Naive B cell (primary cell): ENCODE data around the gene CD164. TPM values are rescaled to one million over a fixed set of nuclear protein-coding genes. Genes with fewer than 3 reads are reported as not detected.
"Not testable (repeated sequence)": the region's sequence is repeated elsewhere in the genome, so short reads cannot be mapped to it uniquely, and the experiment has no call there.

Source experiments
- ATAC-seq, 2 donors: fragments of 150-1000 bp; cut with Tn5 transposase; 2 replicates each; pipeline ENCODE4 v1.10.0; 2021; ENCODE audit warnings: low read depth in 2 of 2, mild to moderate bottlenecking in 2 of 2, moderate library complexity in 2 of 2
- DNase-seq: peaks from one replicate; pipeline ENCODE4 v3.0.0; 2022
- H3K27ac Mint-ChIP-seq, 6 donors: one replicate each; pipeline ENCODE4 v1.8.0; 2020 to 2022; ENCODE audit warnings: mild to moderate bottlenecking in 6 of 6, mixed read lengths in 6 of 6, moderate library complexity in 5 of 6, inconsistent platforms in 2 of 6
- H3K27me3 Mint-ChIP-seq, 3 donors: one replicate each; pipeline ENCODE4 v1.8.0; 2021 to 2022; ENCODE audit warnings: mixed read lengths in 3 of 3, mild to moderate bottlenecking in 1 of 3
- H3K36me3 Mint-ChIP-seq, 2 donors: one replicate each; pipeline ENCODE4 v1.8.0; 2020 to 2022; ENCODE audit warnings: mixed read lengths in 2 of 2, inconsistent platforms in 1 of 2, mild to moderate bottlenecking in 1 of 2
- H3K4me1 Mint-ChIP-seq, 3 donors: one replicate each; pipeline ENCODE4 v1.8.0; 2020 to 2022; ENCODE audit warnings: mixed read lengths in 3 of 3, inconsistent platforms in 1 of 3, mild to moderate bottlenecking in 1 of 3, moderate library complexity in 1 of 3
- H3K4me3 Mint-ChIP-seq, 8 donors: one replicate each; pipeline ENCODE4 v1.8.0; 2020 to 2022; ENCODE audit warnings: mild to moderate bottlenecking in 8 of 8, mixed read lengths in 8 of 8, moderate library complexity in 8 of 8, inconsistent platforms in 2 of 8
- H3K9me3 Mint-ChIP-seq, 7 donors: one replicate each; pipeline ENCODE4 v1.8.0; 2020 to 2022; ENCODE audit warnings: mixed read lengths in 7 of 7, mild to moderate bottlenecking in 5 of 7, inconsistent platforms in 2 of 7, moderate library complexity in 1 of 7
- polyA plus RNA-seq, 6 donors: library from polyadenylated mRNA; unstranded; fragments of 300-500 nt; fragmentation: Illumina TruSeq; gene quantifications; one replicate each; pipeline ENCODE4 v1.2.3, GENCODE V29; 2021; ENCODE audit warnings: low read depth in 6 of 6

CD164 gene
- polyA plus RNA-seq, 6 donors from 2014 or later, result 215 to 341 (median 245) TPM

DNA sequence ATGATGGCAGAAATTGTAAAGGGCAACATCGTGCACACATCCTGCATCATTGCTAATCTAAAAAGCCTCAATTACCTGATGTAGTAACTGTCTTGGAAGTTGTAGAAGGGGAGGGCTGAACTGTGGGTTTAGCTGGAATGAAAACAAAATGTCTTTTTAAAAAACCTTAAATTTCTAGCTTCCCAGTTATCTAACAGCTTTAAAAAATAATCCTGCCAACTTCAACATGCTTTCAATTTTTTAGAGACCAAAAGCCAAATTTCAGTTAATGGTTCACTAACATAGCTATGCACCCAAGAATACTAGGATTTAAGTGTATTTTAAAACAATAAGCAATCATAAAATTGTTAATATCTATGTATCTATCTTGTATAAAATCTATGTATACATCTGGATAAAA, 11.9 kb downstream of the CD164 start:
- peaks cover 31 to 37% (median 36%) of the 10 kb centered on the region in 3 donors for H3K4me1 Mint-ChIP-seq

GRCh38 chr6:109369728-109370127, 12.5 kb downstream of the CD164 start:
- Mint-ChIP-seq H3K4me1 (peaks cover 29 to 32% (median 31%) of the 10 kb centered on the region in 3 donors), H3K9me3 (peaks cover 0 to 4% (median 0%) of the 10 kb centered on the region in 7 donors), H3K27me3 (no peaks in the 10 kb centered on the region), H3K4me3 (no peak overlapping the region), H3K36me3 (peaks cover 20 to 37% of the 10 kb centered on the region in 2 donors), H3K27ac (peak overlapping the region in 2 of 6 donors; percentile 36 to 47)
- DNase-seq (no peak), ATAC-seq (no peak)

More for the DNA sequence above, 11.9 kb downstream of the CD164 start:
- Mint-ChIP-seq H3K4me3 (no peak overlapping the region), H3K36me3 (peaks cover 24 to 34% of the 10 kb centered on the region in 2 donors), H3K27me3 (no peaks in the 10 kb centered on the region), H3K9me3 (no peaks in the 10 kb centered on the region), H3K27ac (peak overlapping the region in 1 of 6 donors; percentile 47)
- ATAC-seq (no peak), DNase-seq (no peak)

GRCh38 chr6:109364382-109365078, 17.7 kb downstream of the CD164 start:
- H3K27me3 Mint-ChIP-seq, DNase-seq, H3K9me3 Mint-ChIP-seq, ATAC-seq, H3K4me3 Mint-ChIP-seq: not testable (repeated sequence)
- H3K36me3 Mint-ChIP-seq, result peaks cover 9 to 48% of the 10 kb centered on the region in 2 donors
- peaks cover 9 to 25% (median 13%) of the 10 kb centered on the region in 3 donors for H3K4me1 Mint-ChIP-seq
- H3K27ac Mint-ChIP-seq, result peak overlapping the region in 2 of 6 donors; percentile 28 to 31

- H3K4me3 Mint-ChIP-seq, result peak overlapping the region in 2 of 8 donors; percentile 22 to 54
- no peaks in the 10 kb centered on the region for H3K27me3 Mint-ChIP-seq
- peak overlapping the region in 1 of 6 donors; percentile 84 for H3K27ac Mint-ChIP-seq
- peaks cover 9 to 48% of the 10 kb centered on the region in 2 donors for H3K36me3 Mint-ChIP-seq
- peaks cover 9 to 27% (median 13%) of the 10 kb centered on the region in 3 donors for H3K4me1 Mint-ChIP-seq
- peaks cover 0 to 7% (median 0%) of the 10 kb centered on the region in 7 donors for H3K9me3 Mint-ChIP-seq
- ATAC-seq (no peak), DNase-seq (no peak)
Observed at GRCh38 chr6:109363753-109364152, 18.5 kb downstream of the CD164 start.

- no peak for ATAC-seq
- peaks cover 15 to 57% of the 10 kb centered on the region in 2 donors for H3K36me3 Mint-ChIP-seq
- no peak overlapping the region for H3K4me3 Mint-ChIP-seq
Observed at GRCh38 chr6:109362102-109362884, 20.0 kb downstream of the CD164 start.

GRCh38 chr6:109360791-109361190, 21.5 kb downstream of the CD164 start:
- Mint-ChIP-seq H3K27ac (peak overlapping the region in 1 of 6 donors; percentile 39), H3K4me3 (no peak overlapping the region), H3K27me3 (no peaks in the 10 kb centered on the region), H3K4me1 (peaks cover 13 to 33% (median 13%) of the 10 kb centered on the region in 3 donors), H3K9me3 (peaks cover 0 to 10% (median 2%) of the 10 kb centered on the region in 7 donors), H3K36me3 (peaks cover 15 to 51% of the 10 kb centered on the region in 2 donors)
- ATAC-seq, result no peak
- DNase-seq, result no peak

More at GRCh38 chr6:109362102-109362884, 20.0 kb downstream of the CD164 start:
- peaks cover 13 to 33% (median 13%) of the 10 kb centered on the region in 3 donors for H3K4me1 Mint-ChIP-seq
- H3K27me3 Mint-ChIP-seq, result no peaks in the 10 kb centered on the region
- peaks cover 0 to 7% (median 0%) of the 10 kb centered on the region in 7 donors for H3K9me3 Mint-ChIP-seq
- H3K27ac Mint-ChIP-seq, result peak overlapping the region in 2 of 6 donors; percentile 35 to 57
- DNase-seq, result no peak

DNA sequence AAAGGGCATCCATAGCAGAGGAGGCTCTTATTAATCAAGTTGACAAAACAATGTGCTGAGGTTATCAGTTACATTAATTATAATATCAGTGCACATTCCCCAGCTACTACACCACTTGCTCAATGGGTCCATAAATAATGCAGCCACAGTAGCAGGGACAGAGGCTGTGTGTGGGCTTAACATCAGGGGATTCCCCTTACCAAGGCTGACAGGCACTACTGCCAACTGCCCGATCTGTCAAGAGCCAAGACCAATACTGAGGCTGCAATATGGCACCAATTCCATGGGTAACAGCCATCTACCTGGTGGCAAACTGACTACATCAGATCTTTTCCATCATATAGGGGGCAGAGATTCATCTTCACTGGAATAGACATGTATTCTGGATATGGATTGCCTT, 22.0 kb downstream of the CD164 start:
- DNase-seq, result no peak
- Mint-ChIP-seq H3K4me1 (peaks cover 13 to 33% (median 13%) of the 10 kb centered on the region in 3 donors), H3K27me3 (no peaks in the 10 kb centered on the region), H3K36me3 (peaks cover 15 to 51% of the 10 kb centered on the region in 2 donors), H3K4me3 (no peak overlapping the region), H3K27ac (peak overlapping the region in 3 of 6 donors; percentile 20 to 81 (median 75)), H3K9me3 (peaks cover 0 to 10% (median 2%) of the 10 kb centered on the region in 7 donors)
- no peak for ATAC-seq

DNA sequence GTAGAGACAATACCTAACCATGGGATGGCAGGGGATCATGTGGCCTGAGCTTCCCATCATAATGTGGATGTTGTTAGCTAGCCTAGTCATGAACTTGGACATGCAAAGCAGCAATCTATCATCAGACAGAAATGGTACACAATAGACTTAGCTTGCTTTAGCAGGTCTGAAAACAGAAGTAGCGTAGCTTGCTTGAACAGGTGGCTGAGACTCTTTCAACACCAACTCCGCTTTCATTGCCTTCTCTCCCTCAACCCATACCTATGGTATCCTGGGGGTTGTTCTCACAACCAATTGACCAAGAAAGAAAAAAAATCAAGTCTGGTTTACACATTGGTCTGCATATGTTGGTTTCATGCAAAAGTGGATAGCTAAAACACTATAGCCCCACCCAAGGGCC, 23.0 kb downstream of the CD164 start:
- H3K27ac Mint-ChIP-seq, result peak overlapping the region in 2 of 6 donors; percentile 30 to 69
- H3K4me1 Mint-ChIP-seq, result peaks cover 12 to 33% (median 13%) of the 10 kb centered on the region in 3 donors
- H3K36me3 Mint-ChIP-seq, result peaks cover 15 to 43% of the 10 kb centered on the region in 2 donors

GRCh38 chr6:109358204-109358603, 24.1 kb downstream of the CD164 start:
- Mint-ChIP-seq H3K4me1 (peaks cover 12 to 25% (median 13%) of the 10 kb centered on the region in 3 donors), H3K9me3 (peaks cover 0 to 7% (median 0%) of the 10 kb centered on the region in 7 donors), H3K4me3 (no peak overlapping the region), H3K27me3 (no peaks in the 10 kb centered on the region), H3K36me3 (peaks cover 15 to 35% of the 10 kb centered on the region in 2 donors), H3K27ac (peak overlapping the region in 1 of 6 donors; percentile 18)
- DNase-seq, result no peak
- no peak for ATAC-seq

More for the DNA sequence above, 23.0 kb downstream of the CD164 start:
- Mint-ChIP-seq H3K4me3 (no peak overlapping the region), H3K9me3 (peaks cover 0 to 7% (median 0%) of the 10 kb centered on the region in 7 donors), H3K27me3 (no peaks in the 10 kb centered on the region)
- ATAC-seq (no peak), DNase-seq (no peak)

GRCh38 chr6:109356237-109356636, 26.0 kb downstream of the CD164 start:
- Mint-ChIP-seq H3K4me1 (peaks cover 12 to 25% (median 19%) of the 10 kb centered on the region in 3 donors), H3K4me3 (no peak overlapping the region), H3K27me3 (no peaks in the 10 kb centered on the region), H3K36me3 (peaks cover 24 to 25% of the 10 kb centered on the region in 2 donors), H3K27ac (no peak overlapping the region), H3K9me3 (peaks cover 0 to 7% (median 0%) of the 10 kb centered on the region in 7 donors)
- ATAC-seq (no peak), DNase-seq (no peak)

- DNase-seq (no peak), ATAC-seq (no peak)
- Mint-ChIP-seq H3K36me3 (peaks cover 0 to 17% of the 10 kb centered on the region in 2 donors), H3K4me3 (no peak overlapping the region), H3K9me3 (peaks cover 0 to 6% (median 0%) of the 10 kb centered on the region in 7 donors), H3K27ac (peak overlapping the region in 4 of 6 donors; percentile 29 to 86 (median 72)), H3K27me3 (no peaks in the 10 kb centered on the region), H3K4me1 (peaks cover 3 to 10% (median 5%) of the 10 kb centered on the region in 3 donors)
Observed at GRCh38 chr6:109351231-109352130, 30.8 kb downstream of the CD164 start.

DNA sequence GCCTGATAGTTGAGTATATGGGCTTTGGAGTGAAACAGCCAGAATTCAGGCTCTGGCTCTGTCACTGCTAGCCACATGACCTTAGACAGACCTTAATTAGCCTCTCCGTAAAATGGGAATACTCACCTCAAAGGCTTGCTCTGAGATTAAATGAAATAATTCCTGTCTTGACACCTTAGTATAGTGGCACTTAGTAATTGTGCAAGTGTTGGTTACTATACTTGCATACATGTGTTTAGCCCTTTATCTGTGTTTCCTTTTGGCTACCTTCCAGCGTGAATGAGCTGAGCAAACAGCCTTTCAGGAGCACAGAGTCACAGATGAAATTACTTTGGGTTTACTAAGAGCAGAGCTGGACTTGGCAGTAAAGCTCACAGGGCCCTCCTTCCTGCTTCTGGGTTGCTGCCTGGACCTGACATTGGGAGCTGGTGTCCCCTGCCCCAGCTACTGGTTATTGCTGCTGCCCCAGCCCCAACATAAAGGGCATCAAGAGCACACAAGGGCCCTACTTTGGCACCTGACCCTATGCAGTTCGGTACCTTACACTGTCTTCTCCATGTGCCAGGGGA, 32.8 kb downstream of the CD164 start:
- no peaks in the 10 kb centered on the region for H3K27me3 Mint-ChIP-seq
- H3K4me1 Mint-ChIP-seq, result peaks cover 3 to 10% (median 5%) of the 10 kb centered on the region in 3 donors
- peak overlapping the region in 1 of 6 donors; percentile 15 for H3K27ac Mint-ChIP-seq
- ATAC-seq, result no peak
- H3K4me3 Mint-ChIP-seq, result no peak overlapping the region
- H3K9me3 Mint-ChIP-seq, result peaks cover 0 to 6% (median 0%) of the 10 kb centered on the region in 7 donors
- peaks cover 0 to 17% of the 10 kb centered on the region in 2 donors for H3K36me3 Mint-ChIP-seq
- DNase-seq, result no peak
